Stimulated activated CD4-positive, alpha-beta T cell treated with anti-CD3 and anti-CD28 coated beads, Interleukin-15, amount 100 ng/mL, for 24 hours (primary cell): ENCODE results near the gene UBL7.

Experiments
- DNase-seq: peaks from one replicate; pipeline ENCODE4 v3.0.0-alpha.2; 2020

The UBL7 gene

GRCh38 chr15:74403588-74403919 lies 57.4 kb downstream of the UBL7 start:
- no peak for DNase-seq

- DNase-seq, result peak; percentile 94
Measured at GRCh38 chr15:74402873-74403587, 57.9 kb downstream of the UBL7 start.

- peak; percentile 51 for DNase-seq
Measured at GRCh38 chr15:74402337-74402841, 58.6 kb downstream of the UBL7 start.

- DNase-seq, result peak; percentile 70
Measured at GRCh38 chr15:74400915-74401757, 59.8 kb downstream of the UBL7 start.

- peak; percentile 58 for DNase-seq
Measured at GRCh38 chr15:74400313-74400860, 60.6 kb downstream of the UBL7 start.

- DNase-seq, result peak; percentile 74
Measured at GRCh38 chr15:74399511-74400312, 61.2 kb downstream of the UBL7 start.

- no peak for DNase-seq
Measured at GRCh38 chr15:74399100-74399499, 61.9 kb downstream of the UBL7 start.

- no peak for DNase-seq
Measured at GRCh38 chr15:74398183-74398582, 62.8 kb downstream of the UBL7 start.

- no peak for DNase-seq
Measured at GRCh38 chr15:74397239-74398068, 63.5 kb downstream of the UBL7 start.

- DNase-seq, result peak; percentile 77
Measured at GRCh38 chr15:74396445-74397238, 64.3 kb downstream of the UBL7 start.

- DNase-seq, result no peak
Measured at GRCh38 chr15:74396146-74396438, 64.9 kb downstream of the UBL7 start.
